H1 (cell line): Measurements from ENCODE around the gene PDZD8. TPM values are rescaled to one million over a fixed set of nuclear protein-coding genes. Genes with fewer than 3 reads are reported as not detected.

Experiments used
- CTCF ChIA-PET: fragments of 300-600 bp; sonication (Branson Sonifier 250); formaldehyde crosslinking; loops from one replicate; lab custom pipeline; 2021; ENCODE audit not compliant: partially characterized antibody; lab: Charles Lee
- POLR2A ChIA-PET: fragments of 300-600 bp; sonication (Branson Sonifier 250); formaldehyde crosslinking; loops from one replicate; lab custom pipeline; 2021; ENCODE audit warnings: inconsistent platforms; ENCODE audit not compliant: partially characterized antibody; lab: Charles Lee
- DNase-seq, 2 experiments: peaks; one replicate each; pipeline versions ENCODE4 v3.0.0 to v3.0.0-alpha.2; 2010 to 2022; ENCODE audit warnings: low spot score in 2 of 2, low read depth in 1 of 2, mixed read lengths in 1 of 2
- FAIRE-seq: peaks from 2 replicates; lab custom pipeline; 2011; peaks lifted over from hg19 to GRCh38; lab: Jason Lieb, UNC
- H2AFZ ChIP-seq: 2 replicates; pipeline ENCODE4 v1.8.1; 2012; ENCODE audit warnings: low read length, inconsistent platforms
- H2AK5ac ChIP-seq: 2 replicates; pipeline ENCODE4 v1.6.1; 2013; ENCODE audit warnings: low read depth, low read length
- H2BK120ac ChIP-seq: replicated peaks from 2 replicates; pipeline ENCODE3; 2013; ENCODE audit warnings: low read depth, low read length, inconsistent platforms
- H2BK12ac ChIP-seq: 2 replicates; pipeline ENCODE4 v1.6.1; 2013; ENCODE audit warnings: low read depth, low read length
- H2BK15ac ChIP-seq: 2 replicates; pipeline ENCODE4 v1.6.1; 2013; ENCODE audit warnings: low read length
- H2BK20ac ChIP-seq: 2 replicates; pipeline ENCODE4 v1.6.1; 2013; ENCODE audit warnings: low read length
- H2BK5ac ChIP-seq: 2 replicates; pipeline ENCODE4 v1.6.1; 2013; ENCODE audit warnings: low read depth, low read length
- H3K14ac ChIP-seq: 2 replicates; pipeline ENCODE4 v1.6.1; 2013; ENCODE audit warnings: inconsistent platforms; ENCODE audit not compliant: insufficient read length
- H3K18ac ChIP-seq: 2 replicates; pipeline ENCODE4 v1.6.1; 2013; ENCODE audit warnings: low read length; ENCODE audit errors: extremely low read depth
- H3K23ac ChIP-seq: 2 replicates; pipeline ENCODE4 v1.6.1; 2013; ENCODE audit warnings: inconsistent platforms; ENCODE audit not compliant: insufficient read length
- H3K23me2 ChIP-seq: 2 replicates; pipeline ENCODE4 v1.6.1; 2013; ENCODE audit warnings: low read depth, low read length
- H3K27ac ChIP-seq: 2 replicates; pipeline ENCODE4 v1.6.1; 2011; ENCODE audit warnings: low read depth, low read length, inconsistent platforms
- H3K27me3 ChIP-seq, 4 experiments: replicated peaks in 1 of 4; 1 replicate in 1 of 4; 2 replicates in 3 of 4; pipeline versions ENCODE4 v1.6.1 to v1.8.1; 2011 to 2013; ENCODE audit warnings: low read length in 3 of 4, mild to moderate bottlenecking in 3 of 4, inconsistent platforms in 2 of 4, mixed read lengths in 2 of 4, moderate library complexity in 1 of 4; ENCODE audit not compliant: control insufficient read depth in 3 of 4, insufficient read depth in 3 of 4; ENCODE audit errors: extremely low read depth in 1 of 4
- H3K36me3 ChIP-seq, 4 experiments: 2 replicates each; pipeline versions ENCODE4 v1.6.1 to v1.8.1; 2011 to 2013; ENCODE audit warnings: mild to moderate bottlenecking in 4 of 4, low read length in 3 of 4, moderate library complexity in 2 of 4, control low read depth in 1 of 4, inconsistent platforms in 1 of 4; ENCODE audit not compliant: insufficient read depth in 4 of 4, control insufficient read depth in 2 of 4
- H3K4ac ChIP-seq: replicated peaks from 2 replicates; pipeline ENCODE3; 2013; ENCODE audit warnings: low read length, low read depth, mixed read lengths, inconsistent platforms; ENCODE audit not compliant: insufficient read length
- H3K4me1 ChIP-seq, 4 experiments: replicated peaks in 1 of 4; 1 replicate in 1 of 4; 2 replicates in 3 of 4; pipeline versions ENCODE4 v1.6.1 to v1.8.1; 2011 to 2013; ENCODE audit warnings: low read length in 3 of 4, inconsistent platforms in 2 of 4, mixed read lengths in 1 of 4; ENCODE audit not compliant: insufficient read depth in 4 of 4, control insufficient read depth in 3 of 4
- H3K4me2 ChIP-seq, 2 experiments: 2 replicates each; pipeline versions ENCODE4 v1.6.1 to v1.8.1; 2011 to 2013; ENCODE audit warnings: low read depth in 2 of 2, low read length in 2 of 2, control low read depth in 1 of 2, inconsistent platforms in 1 of 2, mild to moderate bottlenecking in 1 of 2; ENCODE audit not compliant: insufficient read depth in 1 of 2
- H3K4me3 ChIP-seq, 4 experiments: fragments of 200-600, 300-600 bp in 1 of 4; sonication (generic), shearing (Covaris generic), sonication (Bioruptor Twin) in 1 of 4; 2 replicates each; pipeline versions ENCODE4 v1.5.1 to v1.8.1; 2011 to 2016; ENCODE audit warnings: low read length in 4 of 4, low read depth in 3 of 4, control low read depth in 2 of 4, inconsistent platforms in 2 of 4, mild to moderate bottlenecking in 2 of 4, mixed read lengths in 1 of 4, moderate library complexity in 1 of 4; ENCODE audit not compliant: insufficient read depth in 2 of 4; ENCODE audit errors: extremely low read depth in 1 of 4
- H3K56ac ChIP-seq: replicated peaks from 2 replicates; pipeline ENCODE3; 2013; ENCODE audit warnings: low read depth, mild to moderate bottlenecking, mixed read lengths, low read length, inconsistent platforms; ENCODE audit not compliant: insufficient read length
- H3K79me1 ChIP-seq: 2 replicates; pipeline ENCODE4 v1.6.1; 2013; ENCODE audit warnings: low read depth, low read length, control low read depth
- H3K79me2 ChIP-seq, 2 experiments: 2 replicates each; pipeline versions ENCODE4 v1.6.1 to v1.8.1; 2012 to 2013; ENCODE audit warnings: low read length in 2 of 2, mild to moderate bottlenecking in 2 of 2, inconsistent platforms in 1 of 2; ENCODE audit not compliant: insufficient read depth in 2 of 2, control insufficient read depth in 1 of 2
- H3K9ac ChIP-seq, 4 experiments: replicated peaks in 1 of 4; 1 replicate in 1 of 4; 2 replicates in 3 of 4; pipeline versions ENCODE4 v1.6.1 to v1.8.1; 2011 to 2013; ENCODE audit warnings: low read depth in 3 of 4, low read length in 3 of 4, control low read depth in 2 of 4, mild to moderate bottlenecking in 2 of 4, moderate library complexity in 2 of 4, inconsistent platforms in 1 of 4; ENCODE audit errors: extremely low read depth in 1 of 4
- H3K9me3 ChIP-seq, 2 experiments: 2 replicates each; pipeline versions ENCODE4 v1.6.1 to v1.8.1; 2012 to 2013; ENCODE audit warnings: mild to moderate bottlenecking in 2 of 2, moderate library complexity in 2 of 2, control low read depth in 1 of 2, inconsistent platforms in 1 of 2, low read depth in 1 of 2, low read length in 1 of 2, mixed read lengths in 1 of 2; ENCODE audit not compliant: insufficient read depth in 2 of 2
- H4K20me1 ChIP-seq, 2 experiments: replicated peaks in 1 of 2; 2 replicates each; pipeline versions ENCODE3 to v1.8.1; 2011 to 2013; ENCODE audit warnings: inconsistent platforms in 2 of 2, low read length in 2 of 2, mild to moderate bottlenecking in 1 of 2; ENCODE audit not compliant: insufficient read depth in 2 of 2, control insufficient read depth in 1 of 2
- H4K5ac ChIP-seq: 2 replicates; pipeline ENCODE4 v1.6.1; 2013; ENCODE audit warnings: low read length, low read depth, mixed read lengths, inconsistent platforms; ENCODE audit not compliant: insufficient read length
- H4K8ac ChIP-seq: 2 replicates; pipeline ENCODE4 v1.8.0; 2013; ENCODE audit warnings: mild to moderate bottlenecking, moderate library complexity, low read length, inconsistent platforms; ENCODE audit not compliant: insufficient read depth; ENCODE audit errors: extremely low read depth
- H4K91ac ChIP-seq: replicated peaks from 2 replicates; pipeline ENCODE3; 2013; ENCODE audit warnings: low read length, mixed read lengths, inconsistent platforms; ENCODE audit not compliant: insufficient read length
- HDAC6 ChIP-seq: IDR thresholded peaks from one replicate; pipeline ENCODE4 v1.7.1; 2012; ENCODE audit warnings: low read depth, mild to moderate bottlenecking, inconsistent platforms, low read length, moderate library complexity
- WGBS, 2 experiments: shearing (Covaris generic) in 1 of 2; methylation state at CpG; one replicate each; pipeline versions ENCODE4 v1.1.6 to v1.1.7; 2013 to 2015; ENCODE audit warnings: low lambda C conversion rate in 2 of 2, mixed read lengths in 2 of 2, inconsistent platforms in 1 of 2, low coverage in 1 of 2, missing lambda C conversion rate in 1 of 2; ENCODE audit not compliant: insufficient replicate concordance in 2 of 2, insufficient coverage in 1 of 2, insufficient read length in 1 of 2; ENCODE audit errors: extremely low coverage in 1 of 2, missing lambda C conversion rate in 1 of 2; 5-methylcytosine and 5-hydroxymethylcytosine counted together
- polyA plus RNA-seq, 7 experiments: library from polyadenylated mRNA; depleted of rRNA in 3 of 7; stranded (reverse) in 5 of 7; unstranded in 2 of 7; fragments of >200 nt in 5 of 7; fragments of 200-250 nt in 2 of 7; gene quantifications; 1 replicate in 5 of 7; 2 replicates in 1 of 7; 4 replicates in 1 of 7; pipeline versions ENCODE4 v1.2.1 to v1.2.3, GENCODE V29; 2011 to 2013; ENCODE audit warnings: missing spikeins in 2 of 7, mixed read lengths in 2 of 7
- total RNA-seq: library from RNA; stranded (reverse); fragmentation: NEBNext Ultra II Directional; extraction: Animal tissue kit (Norgen Biotek cat#: 25700); gene quantifications from 2 replicates; pipeline ENCODE4 v1.2.1, GENCODE V29; 2021

PDZD8 gene
- total and polyA plus RNA-seq, 2 of the 8 experiments (the other 6 are each of a cell fraction or from before 2014, with no cell fraction given), result 10.9 to 50.1 TPM

- no peak overlapping the region for H3K4ac ChIP-seq
- no peaks in the 10 kb centered on the region for H3K79me1 ChIP-seq
- no peak overlapping the region for H3K14ac ChIP-seq
- H2BK5ac ChIP-seq, result no peak overlapping the region
- H3K18ac ChIP-seq, result no peak overlapping the region
- H3K4me1 ChIP-seq, result peaks cover 2 to 14% (median 7%) of the 10 kb centered on the region in 4 experiments; a peak in 5 of 7 replicates
- no peaks in the 10 kb centered on the region for H3K27me3 ChIP-seq
- DNase-seq, result no peak
- no peak overlapping the region for H3K4me2 ChIP-seq
- H3K9ac ChIP-seq, result no peak overlapping the region
- TF ChIP-seq HDAC6, result no peak
- TF ChIP-seq, all 59 proteins: peak for 0
- no peak overlapping the region for H4K8ac ChIP-seq
- H3K79me2 ChIP-seq, result peaks cover 0 to 95% of the 10 kb centered on the region in 2 experiments; a peak in 3 of 4 replicates
- WGBS, 2 experiments, result 75% methylated on average over 3 of the region's 3 CpGs; no CpG with 5 or more reads in 1 of the 2 experiments
- no peak overlapping the region for H2AK5ac ChIP-seq
- peaks cover 1 to 3% of the 10 kb centered on the region in 2 experiments for H4K20me1 ChIP-seq
- H2BK15ac ChIP-seq, result no peak overlapping the region
- H4K5ac ChIP-seq, result no peak overlapping the region
- FAIRE-seq, result no peak
- no peaks in the 10 kb centered on the region for H3K36me3 ChIP-seq
- H3K56ac ChIP-seq, result no peak overlapping the region
- no peak overlapping the region for H2BK120ac ChIP-seq
- H4K91ac ChIP-seq, result no peak overlapping the region
- H3K23me2 ChIP-seq, result no peaks in the 10 kb centered on the region
- no peak overlapping the region for H3K27ac ChIP-seq
- H3K23ac ChIP-seq, result no peak overlapping the region
- H2BK12ac ChIP-seq, result no peak overlapping the region
- H2AFZ ChIP-seq, result no peak overlapping the region
- no peak overlapping the region for H3K4me3 ChIP-seq
- CTCF ChIA-PET, result interaction anchor here (1.2 to 1.4 kb wide), 3 partner anchors 12 to 35 kb away, joined by 3 to 4 read pairs (median 3); no protein-coding TSS in a partner anchor
- H2BK20ac ChIP-seq, result no peak overlapping the region
- POLR2A ChIA-PET, result interaction anchor here (1.6 kb wide), 1 partner anchor 20 kb away, joined by 3 read pairs; no protein-coding TSS in a partner anchor
- H3K9me3 ChIP-seq, result no peaks in the 10 kb centered on the region
Measured at GRCh38 chr10:117355072-117355471, 20.2 kb downstream of the PDZD8 start.
